T-helper 2 cell (primary cell): ENCODE data around the gene SMIM44.

Source experiments
- DNase-seq, 5 experiments: peaks; one replicate each; pipeline versions ENCODE4 v3.0.0 to v3.0.0-alpha.2; 2012 to 2022

The SMIM44 gene

DNA sequence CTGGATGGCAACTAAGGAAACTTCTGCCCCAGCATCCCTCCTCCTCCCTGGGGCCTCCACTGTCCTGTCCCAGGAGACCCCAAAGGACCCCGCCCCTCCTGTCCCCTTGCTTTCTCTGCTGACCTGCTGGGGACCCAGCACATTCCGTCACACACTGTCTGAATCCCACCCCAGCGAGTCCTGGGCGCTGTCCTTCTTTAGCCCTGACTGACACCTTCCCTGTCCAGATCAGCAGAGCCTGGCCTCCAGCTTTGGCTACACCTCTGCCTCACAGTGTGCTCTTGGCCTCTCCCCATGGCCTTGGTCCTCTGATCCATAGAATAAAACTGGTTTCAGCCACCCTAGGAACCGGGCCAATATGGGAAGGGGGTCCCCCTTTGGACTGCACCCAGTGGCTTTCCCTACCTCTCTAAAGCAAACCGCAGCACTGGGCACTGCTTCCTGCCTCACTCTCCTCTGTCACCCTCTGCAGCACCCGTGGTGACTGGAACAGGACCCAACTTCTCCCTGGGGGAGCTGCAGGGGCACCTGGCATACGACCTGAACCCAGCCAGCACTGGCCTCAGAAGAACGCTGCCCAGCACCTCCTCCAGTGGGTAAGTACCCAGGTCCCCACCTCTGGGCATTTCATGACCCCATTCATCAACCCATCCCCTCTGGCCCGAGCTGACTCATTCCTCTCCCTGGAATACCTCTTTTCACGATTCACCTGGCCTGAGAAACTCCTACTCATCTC, 49.3 kb downstream of the SMIM44 start:
- DNase-seq, result no peak

DNA sequence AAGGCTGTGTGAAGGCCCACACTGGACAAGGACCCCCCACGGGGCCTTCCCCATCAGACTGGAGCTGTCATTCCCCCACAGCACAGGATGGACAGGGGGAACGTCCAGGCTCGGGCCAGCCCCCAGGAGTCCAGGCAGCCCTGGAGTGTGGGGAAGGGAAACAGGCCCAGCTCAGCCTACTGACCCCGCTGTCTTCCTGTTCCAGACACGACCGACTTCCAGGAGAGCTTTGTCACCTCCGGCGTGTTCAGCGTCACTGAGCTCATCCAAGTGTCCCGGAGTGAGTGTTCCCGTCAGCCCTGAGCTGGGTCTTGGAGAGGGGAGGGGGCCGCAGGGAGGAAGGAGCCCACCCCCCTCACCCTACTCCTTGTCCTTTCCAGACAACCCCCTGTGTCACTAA, 49.9 kb downstream of the SMIM44 start:
- DNase-seq, result no peak
